HFFc6 (cell line): ENCODE results near the gene YY1. TPM values are rescaled to one million over a fixed set of nuclear protein-coding genes. Genes with fewer than 3 reads are reported as not detected.
"Not testable (repeated sequence)": the region's sequence is repeated elsewhere in the genome, so short reads cannot be mapped to it uniquely, and the experiment has no call there.

Source experiments
- DNase-seq: peaks from one replicate; pipeline ENCODE4 v3.0.0-alpha.2; 2018
- H3K27ac Mint-ChIP-seq: 2 replicates; pipeline ENCODE4 v1.8.0; 2020; ENCODE audit warnings: mild to moderate bottlenecking, mixed read lengths
- H3K27me3 Mint-ChIP-seq: 2 replicates; pipeline ENCODE4 v1.8.0; 2021; ENCODE audit warnings: mild to moderate bottlenecking, moderate library complexity, mixed read lengths; ENCODE audit not compliant: insufficient read depth
- H3K36me3 Mint-ChIP-seq: 2 replicates; pipeline ENCODE4 v1.8.0; 2021; ENCODE audit warnings: low read depth, mixed read lengths
- H3K4me1 Mint-ChIP-seq: 2 replicates; pipeline ENCODE4 v1.8.0; 2020; ENCODE audit warnings: low read depth, mixed read lengths
- H3K4me3 Mint-ChIP-seq: 2 replicates; pipeline ENCODE4 v1.8.0; 2020; ENCODE audit warnings: mild to moderate bottlenecking, moderate library complexity, mixed read lengths
- H3K9me3 Mint-ChIP-seq: 2 replicates; pipeline ENCODE4 v1.8.0; 2020; ENCODE audit warnings: mild to moderate bottlenecking, mixed read lengths
- CTCF ChIP-seq: fragments of 200-600 bp; sonication (generic); IDR thresholded peaks from 2 replicates; pipeline ENCODE4 v1.5.0; 2021; ENCODE audit warnings: antibody characterized with exemption, mild to moderate bottlenecking
- total RNA-seq, 6 experiments: library from RNA; stranded (reverse); fragmentation: NEBNext Ultra II Directional; extraction: Animal tissue kit (Norgen Biotek cat#: 25700); gene quantifications; 2 replicates in 1 of 6; 3 replicates in 5 of 6; pipeline ENCODE4 v1.2.3, GENCODE V29; 2021

The YY1 gene
- total RNA-seq, 6 experiments from 2014 or later, result 57.0 to 70.8 (median 68.1) TPM

- no peak overlapping the region for H3K4me3 Mint-ChIP-seq
- TF ChIP-seq CTCF, result no peak
- no peaks in the 10 kb centered on the region for H3K36me3 Mint-ChIP-seq
- no peaks in the 10 kb centered on the region for H3K9me3 Mint-ChIP-seq
- H3K27ac Mint-ChIP-seq, result no peak overlapping the region
- H3K27me3 Mint-ChIP-seq, result no peaks in the 10 kb centered on the region; the same call in 1 of the 2 replicates
- no peak for DNase-seq
- peaks cover 11% of the 10 kb centered on the region for H3K4me1 Mint-ChIP-seq
These were observed 56.0 kb downstream of the YY1 start for GRCh38 chr14:100294963-100295330.

GRCh38 chr14:100295376-100296105 is 56.6 kb downstream of the YY1 start:
- no peak for DNase-seq
- H3K9me3 Mint-ChIP-seq, result no peaks in the 10 kb centered on the region
- no peaks in the 10 kb centered on the region; the same call in 1 of the 2 replicates for H3K27me3 Mint-ChIP-seq
- no peak overlapping the region for H3K4me3 Mint-ChIP-seq
- no peak for TF ChIP-seq CTCF
- no peak overlapping the region for H3K27ac Mint-ChIP-seq
- H3K36me3 Mint-ChIP-seq, result no peaks in the 10 kb centered on the region
- peaks cover 11% of the 10 kb centered on the region for H3K4me1 Mint-ChIP-seq

- Mint-ChIP-seq H3K4me1 (peaks cover 11% of the 10 kb centered on the region), H3K9me3 (no peaks in the 10 kb centered on the region), H3K4me3 (no peak overlapping the region), H3K27me3 (no peaks in the 10 kb centered on the region; the same call in 1 of the 2 replicates), H3K36me3 (no peaks in the 10 kb centered on the region), H3K27ac (no peak overlapping the region)
- TF ChIP-seq CTCF, result no peak
- DNase-seq, result no peak
These were observed 57.2 kb downstream of the YY1 start for GRCh38 chr14:100296106-100296651.

GRCh38 chr14:100296729-100297128 is 57.8 kb downstream of the YY1 start:
- H3K9me3 Mint-ChIP-seq, H3K27me3 Mint-ChIP-seq, H3K36me3 Mint-ChIP-seq, DNase-seq: not testable (repeated sequence)
- peak overlapping the region; percentile 63; the same call in 1 of the 2 replicates for H3K4me3 Mint-ChIP-seq
- peak overlapping the region; percentile 75; the same call in 1 of the 2 replicates for H3K27ac Mint-ChIP-seq
- peaks cover 11% of the 10 kb centered on the region for H3K4me1 Mint-ChIP-seq

GRCh38 chr14:100297320-100298300 is 58.7 kb downstream of the YY1 start:
- no peaks in the 10 kb centered on the region; the same call in 1 of the 2 replicates for H3K27me3 Mint-ChIP-seq
- peak overlapping the region; percentile 75 for H3K27ac Mint-ChIP-seq
- no peaks in the 10 kb centered on the region for H3K9me3 Mint-ChIP-seq
- peak; percentile 53 for DNase-seq
- peak overlapping the region; percentile 63 for H3K4me3 Mint-ChIP-seq
- no peak for TF ChIP-seq CTCF
- no peaks in the 10 kb centered on the region for H3K36me3 Mint-ChIP-seq
- H3K4me1 Mint-ChIP-seq, result peaks cover 14% of the 10 kb centered on the region
